Limb (tissue), 2 donors: ENCODE data around the gene ERC1.

ENCODE experiments used
- DNase-seq, 2 donors: peaks; one replicate each; pipeline ENCODE4 v3.0.0-alpha.2; 2016; ENCODE audit errors: extremely low spot score in 2 of 2

ERC1 gene

GRCh38 chr12:1504895-1505311 is 513.9 kb downstream of the ERC1 start:
- no peak for DNase-seq

DNA sequence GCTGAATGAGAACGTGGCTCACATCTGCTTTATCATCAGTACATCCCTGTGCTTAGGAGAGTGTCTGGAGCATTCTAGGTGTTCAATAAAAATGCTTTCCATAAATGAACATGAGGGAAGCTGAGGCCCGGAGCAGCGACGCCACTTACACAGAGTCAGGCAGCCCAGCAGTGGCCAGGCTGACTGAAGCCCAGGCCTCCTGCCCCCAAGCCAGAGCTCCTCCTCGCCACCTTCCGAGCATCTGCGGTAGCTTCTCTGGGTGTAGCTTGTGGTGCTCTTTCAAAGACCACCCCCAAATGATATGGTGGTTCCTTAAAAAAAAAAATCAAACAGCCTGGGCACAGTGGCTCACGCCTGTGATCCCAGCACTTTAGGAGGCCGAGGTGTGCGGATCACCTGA is 514.6 kb downstream of the ERC1 start:
- no peak for DNase-seq

GRCh38 chr12:1507308-1507707 is 516.3 kb downstream of the ERC1 start:
- DNase-seq: no peak

DNA sequence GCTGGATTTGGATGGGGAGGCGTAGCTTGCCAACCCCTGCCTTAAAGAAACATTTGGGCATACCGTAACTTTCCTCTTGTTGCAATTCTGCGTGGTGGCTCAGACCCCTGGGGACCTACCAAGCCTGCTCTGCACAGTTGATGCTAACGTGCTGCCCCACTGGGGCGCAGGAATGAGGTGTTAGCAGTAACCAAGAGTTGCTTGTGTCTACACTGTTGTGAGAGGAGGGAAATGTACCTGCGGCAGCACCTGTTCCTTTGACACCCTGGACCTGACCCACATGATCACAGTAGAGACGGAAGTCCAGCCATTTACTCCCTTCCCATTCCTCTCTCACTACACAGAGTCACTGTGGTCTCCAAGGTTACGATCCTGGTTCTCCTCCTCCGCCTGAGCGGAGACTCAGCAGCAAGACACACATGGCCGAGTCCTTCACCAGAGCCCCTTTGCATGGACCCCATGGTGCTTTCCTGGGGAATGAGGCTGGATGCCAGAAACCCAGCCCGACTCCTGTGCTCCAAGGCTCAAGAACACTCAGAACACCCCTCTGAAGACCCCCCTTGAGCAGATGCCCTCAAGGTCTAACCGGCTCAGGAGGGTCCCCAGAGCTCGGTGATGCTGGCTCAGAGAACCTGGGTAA is 518.5 kb downstream of the ERC1 start:
- no peak for DNase-seq

- DNase-seq: no peak
Measured at GRCh38 chr12:1510056-1510812, 519.2 kb downstream of the ERC1 start.

GRCh38 chr12:1515010-1515409 is 524.0 kb downstream of the ERC1 start:
- DNase-seq: no peak

DNA sequence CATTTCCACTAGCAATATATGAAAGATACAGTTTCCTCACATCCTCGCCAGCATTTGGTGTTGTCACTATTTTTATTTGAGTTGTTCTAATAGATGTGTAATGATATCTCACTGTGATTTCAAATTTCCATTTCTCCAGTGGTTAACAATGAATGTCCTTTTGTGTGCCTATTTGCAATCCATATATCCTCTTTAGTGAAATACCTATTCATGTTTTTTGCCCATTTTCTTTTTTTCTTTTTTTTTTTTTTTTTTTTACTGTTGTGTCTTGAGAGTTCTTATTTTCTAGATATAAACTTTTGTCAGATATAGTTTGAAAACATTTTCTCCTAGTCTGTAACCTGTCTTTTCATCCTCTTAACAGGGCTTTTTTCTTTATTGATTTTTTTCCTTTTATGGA is 524.4 kb downstream of the ERC1 start:
- no peak for DNase-seq

DNA sequence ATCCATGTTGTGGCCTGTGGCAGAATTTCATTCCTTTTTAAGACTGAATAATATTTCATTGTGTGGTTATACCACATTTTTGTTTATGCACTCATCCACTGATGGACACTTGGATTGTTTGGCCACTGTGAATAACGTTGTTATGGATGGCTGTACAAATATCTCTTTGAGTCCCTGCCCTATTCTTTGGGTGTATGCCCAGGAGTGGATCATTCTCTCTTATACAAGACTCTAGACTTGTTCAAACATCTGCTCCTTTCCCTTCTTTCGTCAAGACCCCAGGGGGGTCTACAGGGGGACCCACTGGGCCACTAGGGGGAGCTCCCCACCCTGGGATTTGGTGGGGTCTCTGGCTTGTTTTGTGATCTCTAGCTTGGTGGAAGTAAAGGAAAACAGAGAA is 526.0 kb downstream of the ERC1 start:
- no peak for DNase-seq

GRCh38 chr12:1517734-1518525 is 526.9 kb downstream of the ERC1 start:
- no peak for DNase-seq

DNA sequence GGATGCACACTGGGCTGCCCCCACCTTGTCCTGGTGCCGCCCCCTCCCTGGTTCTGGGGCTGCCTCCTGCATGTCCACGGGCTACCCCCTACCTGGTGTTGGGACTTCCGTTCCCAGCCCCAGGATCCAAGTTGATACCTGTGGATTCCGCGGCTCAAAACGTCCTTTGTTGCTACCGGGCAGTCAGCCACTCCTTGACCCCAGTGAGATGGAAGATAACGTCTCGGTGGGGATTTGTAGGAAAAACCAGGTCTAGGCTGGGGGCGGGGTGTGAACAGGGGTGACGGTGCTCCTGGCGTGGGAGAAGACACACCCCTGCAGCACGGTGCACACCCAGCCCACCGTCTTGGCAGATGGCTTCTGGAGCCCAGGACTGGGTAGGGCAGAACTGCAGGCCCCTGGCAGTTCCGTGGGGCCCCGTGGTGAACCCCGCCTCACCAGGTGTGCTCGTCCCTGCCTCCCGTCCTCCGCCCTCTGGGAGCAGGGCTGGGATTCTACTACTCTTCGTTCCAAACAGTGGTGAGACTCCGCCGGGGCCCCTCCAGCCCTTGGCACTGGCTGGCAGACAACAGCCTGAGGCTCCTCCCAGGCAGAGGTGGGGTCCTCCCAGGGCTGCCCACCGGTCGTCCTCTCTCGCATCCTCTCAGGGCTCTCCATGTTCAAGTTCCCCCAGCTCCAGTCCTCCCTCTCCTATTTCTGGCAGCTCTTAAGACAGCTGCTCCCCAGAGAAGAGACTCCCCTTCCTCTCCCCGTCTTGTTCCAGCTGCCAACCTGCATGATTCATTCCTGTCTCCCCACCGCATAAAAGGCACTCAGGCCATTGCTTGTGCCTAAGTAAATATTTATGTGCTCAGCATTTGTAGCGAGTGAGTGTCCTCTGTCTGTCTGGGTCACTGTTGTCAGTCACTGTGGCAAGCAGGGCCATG is 527.8 kb downstream of the ERC1 start:
- DNase-seq: peak in 1 of 2 donors; percentile 43

GRCh38 chr12:1519642-1520041 is 528.6 kb downstream of the ERC1 start:
- DNase-seq: no peak

DNA sequence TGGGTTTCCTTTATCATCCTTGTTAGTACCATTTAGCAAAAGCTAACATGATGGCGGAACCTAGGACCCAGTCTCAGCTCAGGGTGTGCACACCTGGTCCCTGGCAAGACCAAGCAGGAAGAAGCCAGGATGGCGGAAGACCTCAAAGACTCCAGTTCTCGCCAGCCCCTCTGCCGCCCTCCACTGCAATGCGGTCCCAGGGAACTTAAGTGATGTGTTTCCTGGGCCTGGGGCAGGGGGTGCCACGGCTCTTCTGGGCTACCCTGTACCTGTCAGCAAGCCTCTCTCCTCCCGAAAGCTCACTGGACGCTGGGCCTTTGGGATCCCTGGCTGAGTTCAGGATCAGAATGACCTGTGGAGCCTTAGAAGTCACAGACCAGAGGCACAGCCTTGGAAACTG is 532.0 kb downstream of the ERC1 start:
- no peak for DNase-seq

DNA sequence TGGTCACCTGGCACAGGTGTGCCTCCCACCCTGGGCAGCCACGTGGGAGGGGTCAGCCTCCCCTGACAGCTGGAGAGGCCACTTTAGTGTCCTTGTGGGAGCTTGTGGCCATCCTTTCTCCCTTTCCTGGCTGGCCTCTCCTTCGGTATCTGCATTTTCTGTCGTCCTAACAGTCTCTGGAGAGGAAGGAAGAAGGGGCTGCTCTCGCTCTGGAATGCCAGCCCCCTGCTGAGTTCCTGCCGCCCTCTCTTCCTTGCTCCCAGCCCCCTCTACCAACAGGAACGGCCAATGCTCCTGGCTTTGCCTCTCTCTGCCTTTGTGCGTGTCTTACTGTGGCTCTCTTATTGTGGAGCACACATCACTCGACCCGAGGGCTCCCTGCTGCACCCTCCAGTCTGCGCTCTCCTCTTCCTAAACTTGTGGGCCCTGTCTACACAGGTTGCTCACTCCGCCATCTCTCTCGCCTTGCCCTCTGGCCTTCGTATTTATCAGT is 532.6 kb downstream of the ERC1 start:
- DNase-seq: no peak

DNA sequence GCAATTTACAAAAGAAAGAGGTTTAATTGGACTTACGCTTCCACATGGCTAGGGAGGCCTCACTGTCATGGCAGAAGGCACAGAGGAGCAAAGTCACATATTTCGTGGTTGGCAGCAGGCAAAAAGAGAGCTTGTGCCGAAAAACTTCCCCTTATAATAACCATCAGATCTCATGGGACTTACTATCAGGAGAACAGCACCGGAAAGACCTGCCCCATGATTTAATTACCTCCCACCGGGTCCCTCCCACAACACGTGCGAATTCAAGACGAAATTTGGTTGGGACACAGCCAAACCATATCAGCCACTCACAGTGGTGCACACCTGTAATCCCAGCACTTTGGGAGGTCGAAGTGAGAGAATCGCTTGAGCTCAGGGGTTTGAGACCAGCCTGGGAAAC is 534.8 kb downstream of the ERC1 start:
- no peak for DNase-seq

GRCh38 chr12:1527789-1528188 is 536.8 kb downstream of the ERC1 start:
- DNase-seq: no peak

- DNase-seq: no peak
Measured at GRCh38 chr12:1528791-1529190, 537.8 kb downstream of the ERC1 start.

DNA sequence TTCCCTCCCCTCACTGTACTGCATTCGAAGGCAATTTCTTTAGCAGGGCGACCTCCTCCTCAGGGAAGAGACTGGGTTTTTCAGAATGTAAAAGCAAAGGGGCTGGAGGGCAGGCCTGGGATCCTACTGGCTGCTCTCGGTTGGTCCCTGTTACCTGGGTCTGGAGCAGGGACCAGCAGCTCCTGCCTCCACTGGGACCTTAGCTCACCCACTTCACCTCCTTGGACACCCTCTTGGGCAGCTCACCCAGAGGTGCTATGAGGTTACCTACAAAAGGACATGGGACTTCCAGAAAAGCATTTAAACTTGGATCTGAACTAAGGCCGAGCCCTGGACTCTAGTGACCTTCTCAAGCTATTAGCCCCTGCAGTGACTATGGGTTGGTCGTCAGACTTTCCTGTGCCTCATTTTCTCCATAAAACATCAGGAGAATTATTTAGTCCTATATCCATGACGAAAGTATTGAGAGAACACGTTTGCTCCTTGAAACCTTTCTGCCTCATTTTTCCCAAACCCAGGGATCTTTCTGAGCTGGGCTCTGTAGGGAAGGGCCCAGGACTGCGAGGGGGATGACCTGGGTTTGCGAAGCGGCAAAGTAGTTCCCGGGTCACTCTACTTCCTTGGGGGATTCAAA is 538.3 kb downstream of the ERC1 start:
- DNase-seq: no peak

DNA sequence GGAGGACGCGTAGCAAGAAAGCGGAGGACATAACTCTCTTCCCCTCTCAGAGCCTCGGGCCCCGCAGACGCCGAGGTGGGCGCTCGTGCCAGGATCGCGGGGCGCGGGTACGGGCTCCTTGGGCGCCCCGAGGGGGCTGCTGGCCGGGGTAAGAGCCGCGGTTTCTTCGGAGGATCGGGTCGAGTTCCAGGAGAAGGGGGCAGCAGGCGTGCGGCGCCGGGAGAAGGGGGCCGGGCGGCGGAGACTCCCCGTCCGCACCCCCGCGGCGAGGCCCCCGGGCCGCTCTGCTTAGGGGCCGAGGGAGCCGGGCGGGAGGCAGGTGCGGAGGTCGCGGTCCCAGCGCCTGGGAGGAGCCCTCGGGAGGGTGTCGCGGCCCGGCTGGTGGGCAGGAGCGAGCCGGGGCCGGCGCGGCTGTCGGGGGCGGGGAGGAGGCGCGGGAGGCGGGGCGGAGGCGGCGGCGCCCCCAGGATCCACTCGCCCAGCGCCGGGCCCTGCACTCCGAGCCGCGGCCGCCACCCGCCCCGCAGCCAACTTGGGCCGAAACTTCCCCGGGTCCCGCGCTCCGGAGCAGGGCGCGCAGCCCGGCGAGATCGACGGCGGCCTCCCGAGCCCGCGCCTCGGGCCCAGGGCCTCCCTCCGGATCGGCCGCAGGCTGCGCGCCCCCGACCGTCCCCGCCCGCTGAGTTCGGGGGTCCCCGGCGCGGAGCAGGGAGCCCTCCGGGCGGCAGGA is 539.0 kb downstream of the ERC1 start:
- DNase-seq: peak in 1 of 2 donors; percentile 73

DNA sequence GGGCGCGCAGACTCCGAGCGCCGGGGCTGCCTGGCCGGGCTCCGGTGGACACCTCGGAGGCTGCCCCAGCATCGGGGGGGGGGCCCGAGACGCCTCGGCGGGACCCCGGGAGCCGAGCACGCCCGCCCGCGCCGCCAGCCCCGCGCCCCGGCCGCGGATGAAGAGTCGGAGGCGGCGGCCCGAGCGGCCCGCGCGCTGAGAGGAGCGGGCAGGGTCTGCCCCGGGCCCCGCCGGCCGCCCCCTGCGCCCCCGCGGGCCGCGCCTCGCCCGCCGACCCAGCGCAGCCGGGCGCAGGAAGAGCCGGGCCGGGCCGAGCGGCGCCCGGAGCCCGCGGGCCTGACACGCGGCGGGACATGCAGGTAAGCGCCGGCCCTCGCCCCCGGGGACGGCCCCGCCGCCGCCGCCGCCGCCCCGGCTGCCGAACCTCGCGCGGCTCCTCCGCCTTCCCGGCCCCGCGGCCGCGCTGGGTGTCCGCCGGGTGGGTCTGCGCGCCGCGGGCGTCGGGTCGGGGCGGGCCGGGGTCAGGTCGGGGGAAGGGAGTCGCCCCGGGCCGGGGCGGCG is 539.6 kb downstream of the ERC1 start:
- no peak for DNase-seq
